Mesothelial cell of epicardium (in vitro differentiated cells): Measurements from ENCODE around the gene TAF1A. TPM values are rescaled to one million over a fixed set of nuclear protein-coding genes. Genes with fewer than 3 reads are reported as not detected.

Source experiments
- DNase-seq, 2 experiments: peaks; one replicate each; pipeline ENCODE4 v3.0.0; 2021; ENCODE audit warnings: low spot score in 2 of 2; ENCODE audit not compliant: unreplicated experiment in 2 of 2
- H3K27ac Mint-ChIP-seq: 2 replicates; pipeline ENCODE4 v1.8.0; 2021; ENCODE audit warnings: mixed read lengths
- H3K27me3 Mint-ChIP-seq: 2 replicates; pipeline ENCODE4 v1.8.0; 2021; ENCODE audit warnings: low read depth, mixed read lengths
- H3K36me3 Mint-ChIP-seq: 2 replicates; pipeline ENCODE4 v1.8.0; 2021; ENCODE audit warnings: mixed read lengths
- H3K4me1 Mint-ChIP-seq: 2 replicates; pipeline ENCODE4 v1.8.0; 2021; ENCODE audit warnings: mixed read lengths
- H3K4me3 Mint-ChIP-seq: 2 replicates; pipeline ENCODE4 v1.8.0; 2021; ENCODE audit warnings: mild to moderate bottlenecking, moderate library complexity, mixed read lengths
- H3K9me3 Mint-ChIP-seq: 2 replicates; pipeline ENCODE4 v1.8.0; 2021; ENCODE audit warnings: mixed read lengths
- total RNA-seq: library from RNA; stranded (reverse); gene quantifications from 3 replicates; pipeline ENCODE4 v1.2.1, GENCODE V29; 2021
- TF ChIP-seq, protein P1 (sequence below): fragments of 200-600 bp; sonication (generic); IDR thresholded peaks from one replicate; pipeline ENCODE4 v1.5.0; 2021; ENCODE audit warnings: antibody characterized with exemption; ENCODE audit not compliant: unreplicated experiment

TAF1A gene
- total RNA-seq, 1 donor from 2014 or later: 15.6 TPM

DNA sequence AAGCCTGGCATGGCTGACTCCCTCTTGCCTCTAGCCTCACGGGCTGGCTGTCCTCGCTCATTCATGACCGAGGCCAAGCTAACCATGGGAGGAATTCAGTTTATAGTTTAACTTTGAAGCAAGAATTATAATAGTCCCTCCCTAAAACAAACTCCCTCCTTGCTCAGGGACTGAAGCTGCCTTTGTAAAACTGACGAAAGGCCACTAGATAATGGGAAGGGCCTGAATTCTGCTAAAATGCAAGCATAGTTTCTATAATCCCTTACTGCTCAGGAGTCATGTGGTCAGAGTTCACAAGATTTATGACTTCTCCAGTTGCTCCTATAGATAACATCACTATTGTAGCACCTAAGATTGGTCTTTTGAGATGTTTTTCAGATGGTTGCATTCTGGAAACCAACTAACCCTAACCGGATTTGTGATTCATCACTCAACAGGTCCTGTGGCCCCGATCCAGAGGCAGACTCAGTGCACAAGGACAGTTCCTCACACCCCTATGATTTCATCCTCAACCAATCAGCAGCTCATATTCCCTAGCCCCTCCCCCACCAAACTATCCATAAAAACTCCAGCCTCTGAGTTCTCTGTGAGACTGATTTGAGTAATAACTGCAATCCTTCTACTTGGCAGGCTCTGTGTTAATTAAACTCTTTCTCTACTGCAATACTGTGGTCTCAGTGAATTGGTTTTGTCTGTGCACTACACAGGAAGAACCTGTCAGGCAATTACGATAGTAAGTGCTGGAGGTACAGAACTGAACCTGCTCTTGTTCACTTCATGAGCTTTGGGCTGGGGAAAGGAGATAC is 68.2 kb downstream of the TAF1A start:
- Mint-ChIP-seq H3K4me3 (no peak overlapping the region), H3K27me3 (peaks cover 4% of the 10 kb centered on the region), H3K9me3 (peaks cover 12% of the 10 kb centered on the region), H3K27ac (no peak overlapping the region), H3K36me3 (no peaks in the 10 kb centered on the region), H3K4me1 (peaks cover 9% of the 10 kb centered on the region)
- no peak for DNase-seq
- TF ChIP-seq, protein P1, sequence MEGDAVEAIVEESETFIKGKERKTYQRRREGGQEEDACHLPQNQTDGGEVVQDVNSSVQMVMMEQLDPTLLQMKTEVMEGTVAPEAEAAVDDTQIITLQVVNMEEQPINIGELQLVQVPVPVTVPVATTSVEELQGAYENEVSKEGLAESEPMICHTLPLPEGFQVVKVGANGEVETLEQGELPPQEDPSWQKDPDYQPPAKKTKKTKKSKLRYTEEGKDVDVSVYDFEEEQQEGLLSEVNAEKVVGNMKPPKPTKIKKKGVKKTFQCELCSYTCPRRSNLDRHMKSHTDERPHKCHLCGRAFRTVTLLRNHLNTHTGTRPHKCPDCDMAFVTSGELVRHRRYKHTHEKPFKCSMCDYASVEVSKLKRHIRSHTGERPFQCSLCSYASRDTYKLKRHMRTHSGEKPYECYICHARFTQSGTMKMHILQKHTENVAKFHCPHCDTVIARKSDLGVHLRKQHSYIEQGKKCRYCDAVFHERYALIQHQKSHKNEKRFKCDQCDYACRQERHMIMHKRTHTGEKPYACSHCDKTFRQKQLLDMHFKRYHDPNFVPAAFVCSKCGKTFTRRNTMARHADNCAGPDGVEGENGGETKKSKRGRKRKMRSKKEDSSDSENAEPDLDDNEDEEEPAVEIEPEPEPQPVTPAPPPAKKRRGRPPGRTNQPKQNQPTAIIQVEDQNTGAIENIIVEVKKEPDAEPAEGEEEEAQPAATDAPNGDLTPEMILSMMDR: no peak

Other genes with a start within 250 kb of the TAF1A start
- 0.20 to 1.3 TPM (median 0.97 TPM) in 3 replicates for gene HHIPL2, start 41.8 kb downstream of the TAF1A start, total RNA-seq
- gene MIA3, start 28.2 kb upstream of the TAF1A start, total RNA-seq: 70.0 to 74.3 TPM (median 72.9 TPM) in 3 replicates
- gene AIDA, start 122.6 kb upstream of the TAF1A start, total RNA-seq: 38.6 to 39.4 TPM (median 39.0 TPM) in 3 replicates
- 31.3 to 34.4 TPM (median 31.9 TPM) in 3 replicates for gene BROX, start 122.6 kb upstream of the TAF1A start, total RNA-seq
- not detected in 3 replicates for gene FAM177B, start 147.3 kb upstream of the TAF1A start, total RNA-seq
- gene DISP1, start 225.1 kb upstream of the TAF1A start, total RNA-seq: 84.5 to 91.7 TPM (median 89.8 TPM) in 3 replicates